ENCODE measurements around the gene PDGFB.
A peak's percentile ranks its signal among the peaks of the same experiment; 100 is the strongest.

The PDGFB gene

DNA sequence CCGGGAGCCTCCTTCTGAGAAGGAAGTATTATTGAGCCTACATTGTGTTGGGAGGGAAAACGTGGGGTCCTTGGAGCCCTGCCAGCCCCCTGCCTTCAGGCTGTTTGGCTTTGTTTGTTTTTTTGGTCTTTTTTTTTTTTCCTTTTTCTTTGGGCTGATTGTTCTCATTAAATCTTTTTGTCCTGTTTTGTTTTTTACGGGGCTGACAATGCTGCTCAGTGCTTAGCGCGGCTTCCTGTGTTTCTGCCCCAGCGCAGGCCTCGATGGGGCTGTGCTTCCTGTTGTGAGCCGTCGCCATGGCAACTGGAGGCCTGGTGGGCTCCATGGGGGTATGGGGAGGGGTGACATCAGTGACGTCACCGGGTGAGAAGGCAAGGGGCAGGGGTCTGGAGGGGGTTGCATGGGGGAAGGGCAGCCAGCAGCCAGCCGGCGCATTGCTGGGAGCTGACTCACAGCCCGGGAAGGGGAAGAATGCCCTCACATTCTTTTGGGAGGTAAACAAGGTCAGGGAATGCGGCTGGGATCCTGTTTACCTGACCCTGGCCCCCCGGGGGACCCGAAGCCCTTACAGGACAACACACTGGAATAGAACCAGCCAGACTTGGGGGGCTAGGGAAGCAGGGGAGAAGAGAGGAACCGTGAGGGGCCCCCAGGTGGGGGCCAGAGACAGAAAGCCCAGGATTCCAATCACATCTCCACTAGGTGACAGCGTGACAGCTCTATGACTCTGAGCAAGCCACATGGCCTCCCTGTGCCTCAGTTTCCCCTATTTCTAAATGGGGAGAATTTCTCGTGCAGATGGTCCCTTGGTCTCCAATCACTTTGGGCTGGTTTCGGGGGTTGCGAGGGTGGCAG lies 70.1 kb downstream of the PDGFB start:
- DNase-seq (ENCODE audit: low read depth), result peak; percentile 90

DNA sequence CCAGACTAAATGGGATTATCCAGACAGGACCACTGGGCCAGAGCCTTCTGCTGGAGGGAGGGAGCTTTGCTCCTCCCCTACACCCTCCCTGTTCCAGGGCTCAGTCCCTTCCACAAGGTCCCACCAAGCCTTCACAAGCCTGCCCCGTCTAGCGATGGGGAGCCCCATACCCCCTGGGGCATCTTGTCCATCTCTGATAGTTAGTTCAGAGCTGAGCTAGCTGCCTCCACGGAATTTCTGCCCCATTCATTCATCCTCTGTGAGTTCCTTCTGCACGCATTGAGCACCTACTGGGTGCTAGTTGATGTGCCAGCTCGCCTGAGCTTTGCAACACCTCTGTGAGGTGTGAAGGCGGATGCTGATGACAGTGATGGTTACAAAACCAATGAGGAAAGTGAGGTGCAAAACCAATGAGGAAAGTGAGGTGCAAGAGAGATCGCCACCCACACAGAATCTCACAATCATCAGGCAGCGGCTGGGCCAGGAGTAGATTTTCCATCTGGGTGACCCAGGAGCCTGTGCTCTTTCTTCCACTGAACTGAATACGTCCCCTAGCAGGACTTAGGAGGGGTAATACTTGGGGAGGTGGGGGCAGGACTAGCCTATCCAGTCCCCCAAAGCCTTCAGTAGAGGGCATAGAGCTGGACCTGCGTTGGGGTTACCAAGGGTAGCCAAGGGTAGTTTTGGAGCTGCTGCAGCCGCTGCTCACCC lies 70.8 kb downstream of the PDGFB start:
- DNase-seq (ENCODE audit: low read depth), result no peak

Data from amniotic epithelial cell (primary cell).